HL-60/S4 treated with phorbol 12-myristate 13-acetate at 8.2 ng/mL for 4 days and 3 days (cell line): ENCODE measurements around the gene DEPDC7.

Source experiments
- in situ Hi-C: fragments of 300-500 bp; cut with MboI; formaldehyde crosslinking; loops from 2 replicates; pipeline ENCODE4 v1.15.0; 2022; ENCODE audit warnings: low sequenced_read_pairs

The DEPDC7 gene

DNA sequence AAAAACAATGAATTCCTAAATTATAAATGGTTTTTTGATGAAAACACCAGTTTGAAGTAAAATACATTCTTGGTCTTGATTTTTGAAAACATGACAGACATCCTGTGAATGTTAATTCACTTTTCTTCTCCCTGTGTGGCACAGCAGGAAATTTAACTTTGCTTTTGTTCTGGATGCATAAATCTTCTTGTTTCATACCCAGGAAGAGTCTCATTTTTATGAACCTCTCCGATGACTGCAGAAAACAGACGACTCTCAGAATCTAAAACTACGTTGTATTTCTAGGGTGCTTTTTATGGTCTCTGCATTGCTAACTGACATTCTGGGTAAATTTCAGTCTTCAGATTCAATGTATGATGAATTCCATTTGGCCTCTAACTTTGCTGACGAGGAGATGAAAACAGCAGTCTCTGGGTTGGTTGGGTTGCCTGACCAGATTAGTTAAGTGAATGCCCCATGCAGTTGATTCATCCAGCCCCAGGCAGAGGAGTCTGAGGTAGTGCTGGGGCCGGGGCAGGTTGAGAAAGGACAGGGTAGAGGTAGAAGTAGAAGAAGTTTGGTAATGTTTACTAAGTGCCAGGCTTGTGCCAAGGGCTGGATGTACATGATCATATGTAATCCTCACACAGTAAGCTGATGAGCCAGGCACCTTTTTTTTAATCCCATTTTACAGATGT is 43.8 kb downstream of the DEPDC7 start:
- in situ Hi-C loops = loop anchor here (10.0 kb wide), 1 partner anchor 95 kb away; no protein-coding TSS in a partner anchor

DNA sequence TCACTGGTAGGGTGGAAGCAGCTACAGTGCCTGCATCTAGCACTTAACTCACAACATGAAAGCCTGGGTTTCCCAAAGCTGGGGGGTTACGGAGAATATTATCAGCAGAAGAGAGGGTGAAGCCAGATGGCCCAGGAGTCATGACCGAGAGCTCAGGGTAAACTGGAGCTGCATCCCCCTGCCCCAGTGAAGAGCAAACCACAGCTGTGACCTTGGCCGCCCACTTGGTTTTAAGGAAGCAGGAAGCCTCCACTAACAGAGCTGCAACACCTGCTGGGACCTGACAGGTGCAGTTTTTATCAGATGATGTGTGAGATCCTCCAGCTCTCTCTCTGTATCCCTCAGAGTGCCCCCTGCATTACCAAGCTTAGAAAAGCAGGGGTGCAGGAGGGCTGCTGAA is 44.6 kb downstream of the DEPDC7 start:
- in situ Hi-C loops = loop anchor here (10.0 kb wide), 1 partner anchor 95 kb away; no protein-coding TSS in a partner anchor

DNA sequence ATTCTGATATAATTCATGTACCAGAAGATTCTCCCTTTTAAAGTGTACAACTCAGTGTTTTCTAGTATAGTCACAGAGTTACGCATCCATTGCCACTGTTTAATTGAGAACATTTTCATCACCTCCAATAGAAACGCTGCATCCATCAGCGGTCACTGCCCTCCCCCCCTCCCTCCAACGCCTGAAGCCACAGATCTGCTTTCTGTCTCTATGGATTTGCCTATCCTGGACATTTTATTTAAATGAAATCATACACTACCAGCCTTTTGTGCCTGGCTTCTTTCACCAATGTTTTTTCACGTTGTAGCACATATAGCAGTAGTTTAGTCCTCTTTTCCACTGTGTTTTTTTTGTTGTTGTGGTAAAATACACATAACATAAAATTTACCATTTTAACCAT is 46.5 kb downstream of the DEPDC7 start:
- in situ Hi-C loops = loop anchor here (10.0 kb wide), 1 partner anchor 97 kb away; no protein-coding TSS in a partner anchor

DNA sequence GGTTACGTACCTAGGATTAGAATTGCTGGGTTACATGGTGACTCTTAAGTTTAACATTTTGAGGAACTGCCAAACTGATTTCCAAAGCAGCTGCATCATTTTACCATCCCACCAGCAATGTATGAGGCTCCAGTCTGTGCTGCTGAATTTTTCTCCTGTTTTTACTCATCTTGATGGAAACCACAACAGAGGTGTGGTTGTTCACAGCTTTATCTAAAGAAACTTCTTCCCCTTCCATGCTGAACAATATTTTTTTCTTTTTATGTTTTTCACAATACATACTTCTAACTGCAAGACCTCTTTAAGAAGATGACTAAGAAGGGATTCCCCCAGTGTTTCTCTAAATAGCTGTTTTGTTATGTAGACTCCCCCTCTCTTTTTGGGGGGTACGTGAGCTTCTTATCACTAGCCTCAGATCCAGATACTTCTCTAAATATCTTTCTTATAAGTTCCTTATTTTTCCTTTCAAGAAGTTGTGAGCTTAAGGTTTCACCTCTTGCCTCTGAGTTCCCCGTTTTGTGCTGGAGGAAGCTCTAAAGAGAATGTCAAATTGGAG is 47.7 kb downstream of the DEPDC7 start:
- in situ Hi-C loops = loop anchor here (10.0 kb wide), 1 partner anchor 99 kb away; no protein-coding TSS in a partner anchor

DNA sequence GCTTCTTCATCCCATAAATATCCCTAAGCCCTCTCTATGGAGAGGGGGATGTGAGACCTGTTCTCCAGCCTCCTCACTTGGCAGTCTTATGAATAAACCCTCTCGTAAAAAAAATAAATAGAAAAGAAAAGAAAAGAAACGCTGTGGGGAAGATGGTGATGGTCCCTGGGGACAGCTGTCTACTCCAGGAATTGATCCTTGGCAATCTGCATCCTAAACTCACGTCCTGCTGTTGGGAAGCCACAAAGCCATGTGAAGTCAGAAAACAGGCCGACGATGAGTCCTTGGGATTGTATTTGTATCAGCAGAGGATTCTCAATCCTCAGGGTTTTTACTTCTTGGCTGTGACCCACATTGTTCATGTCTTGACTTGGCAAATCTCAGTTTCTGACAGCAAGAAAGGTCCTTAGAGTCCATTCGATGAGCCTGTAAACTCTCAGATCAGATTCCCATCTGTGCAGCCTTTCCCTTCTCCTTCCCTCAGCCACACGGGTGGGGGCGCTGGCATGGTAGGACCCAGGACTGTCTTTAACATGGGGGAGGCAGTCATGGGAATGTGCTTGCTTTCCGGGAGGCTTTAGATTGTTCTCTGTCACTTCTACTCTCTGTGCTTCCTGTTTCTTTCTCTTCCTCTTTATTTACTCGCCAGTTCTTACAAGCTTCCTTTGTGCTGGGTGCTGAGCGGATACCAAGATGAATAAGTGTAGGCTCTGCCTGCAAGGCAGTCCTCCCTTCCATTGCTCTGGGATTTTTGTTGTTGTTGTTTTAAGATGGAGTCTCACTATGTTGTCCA is 48.6 kb downstream of the DEPDC7 start:
- in situ Hi-C loops = loop anchor here (10.0 kb wide), 1 partner anchor 99 kb away; no protein-coding TSS in a partner anchor

DNA sequence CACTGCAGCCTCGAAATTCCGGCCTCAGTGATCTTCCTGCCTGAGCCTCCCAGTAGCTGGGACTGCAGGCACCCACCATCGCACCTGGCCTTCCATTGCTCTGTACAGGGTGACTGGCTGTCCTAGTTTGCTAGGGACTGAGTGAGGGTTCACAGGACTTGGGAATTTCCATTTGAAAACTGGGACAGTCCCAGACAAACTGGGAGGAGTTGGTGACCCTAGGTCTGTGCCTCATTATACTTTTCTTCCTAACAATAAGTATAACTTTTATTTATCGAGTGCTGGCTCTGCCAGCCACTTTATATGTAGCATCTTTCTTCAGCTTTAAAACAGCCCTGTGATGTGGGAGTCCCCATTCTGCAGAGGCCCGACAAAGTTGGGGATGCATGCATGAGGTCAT is 49.2 kb downstream of the DEPDC7 start:
- in situ Hi-C loops = loop anchor here (10.0 kb wide), 1 partner anchor 100 kb away; no protein-coding TSS in a partner anchor

DNA sequence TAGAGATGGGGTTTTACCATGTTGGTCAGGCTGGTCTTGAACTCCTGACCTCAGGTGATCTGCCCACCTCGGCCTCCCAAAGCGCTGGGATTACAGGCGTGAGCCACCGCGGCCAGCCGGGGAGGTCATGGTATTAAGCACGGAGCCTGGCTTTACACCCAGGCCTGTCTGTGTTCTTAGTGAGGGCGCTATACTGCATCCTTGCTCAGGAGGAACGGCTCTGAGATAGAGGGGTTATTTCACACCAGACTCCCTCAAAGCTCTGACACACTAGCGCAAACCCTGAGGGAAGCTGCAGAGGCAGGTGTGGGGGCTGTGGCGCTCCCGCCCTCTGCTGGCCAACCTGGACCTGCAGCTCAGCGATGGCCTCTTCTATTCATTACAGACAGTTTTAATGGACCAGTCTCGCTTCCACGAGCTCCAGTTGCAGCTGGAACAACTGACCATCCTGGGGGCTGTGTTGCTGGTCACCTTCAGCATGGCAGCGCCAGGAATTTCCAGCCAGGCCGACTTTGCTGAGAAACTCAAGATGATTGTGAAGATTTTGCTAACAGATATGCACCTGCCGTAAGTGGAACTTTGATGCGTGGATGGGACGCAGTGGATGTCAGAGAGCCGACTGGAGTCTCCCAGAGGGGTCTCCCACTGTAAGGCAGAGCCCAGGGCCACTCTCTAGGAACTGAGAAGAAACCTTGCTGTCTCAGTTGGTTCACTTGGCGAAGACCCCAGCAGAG is 49.9 kb downstream of the DEPDC7 start:
- in situ Hi-C loops = loop anchor here (10.0 kb wide), 1 partner anchor 101 kb away; no protein-coding TSS in a partner anchor

DNA sequence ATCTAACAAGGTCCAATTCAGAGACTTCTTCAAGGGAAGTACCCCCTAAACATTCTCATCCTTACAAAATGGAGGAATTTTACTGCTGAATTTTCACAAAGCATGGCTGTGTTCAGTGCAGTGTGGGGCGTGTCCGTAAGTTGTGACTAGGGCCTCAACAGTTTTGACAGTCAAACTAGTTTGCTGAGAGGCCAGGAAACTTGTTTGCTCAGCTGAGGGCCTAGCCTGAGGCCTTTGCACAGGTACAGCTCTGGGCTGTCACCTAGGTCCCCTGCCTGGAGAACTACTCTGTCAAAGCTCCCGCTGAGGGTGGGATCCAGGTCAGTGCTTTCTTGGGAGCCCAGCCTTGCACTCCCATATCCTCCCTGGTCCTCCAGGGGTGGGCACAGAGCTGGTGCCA is 51.6 kb downstream of the DEPDC7 start:
- in situ Hi-C loops = loop anchor here (10.0 kb wide), 1 partner anchor 102 kb away; no protein-coding TSS in a partner anchor

DNA sequence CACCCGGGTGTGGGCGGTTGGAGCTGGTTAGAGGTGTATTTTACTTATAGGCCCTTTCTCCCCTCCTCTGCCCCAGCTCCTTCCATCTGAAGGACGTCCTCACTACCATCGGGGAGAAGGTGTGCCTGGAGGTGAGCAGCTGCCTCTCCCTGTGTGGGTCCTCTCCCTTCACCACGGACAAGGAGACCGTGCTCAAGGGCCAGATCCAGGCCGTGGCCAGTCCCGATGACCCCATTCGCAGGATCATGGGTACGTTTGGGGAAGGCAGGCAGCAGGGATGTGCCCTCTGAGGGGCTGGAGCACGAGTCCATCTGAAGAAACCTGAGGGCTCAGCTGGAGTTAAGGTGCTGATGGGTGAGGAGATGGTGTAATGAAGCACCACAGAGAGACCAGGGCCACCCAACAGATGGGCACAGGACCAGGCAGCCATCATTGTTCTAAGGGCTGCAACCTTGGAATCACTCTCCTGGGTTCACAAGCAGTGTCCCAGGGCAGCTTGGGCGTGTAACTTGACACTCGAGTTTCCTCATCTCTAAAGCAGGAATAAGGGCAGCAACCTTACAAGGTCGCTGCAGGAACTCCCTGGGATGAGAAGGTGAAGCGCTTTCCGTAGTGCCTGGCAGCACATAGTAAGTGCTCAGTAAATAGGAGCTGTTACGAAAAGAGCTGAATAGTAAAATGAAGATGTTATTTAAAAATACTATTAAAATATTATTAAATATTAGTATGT is 53.1 kb downstream of the DEPDC7 start:
- in situ Hi-C loops = loop anchor here (10.0 kb wide), 1 partner anchor 104 kb away; no protein-coding TSS in a partner anchor

DNA sequence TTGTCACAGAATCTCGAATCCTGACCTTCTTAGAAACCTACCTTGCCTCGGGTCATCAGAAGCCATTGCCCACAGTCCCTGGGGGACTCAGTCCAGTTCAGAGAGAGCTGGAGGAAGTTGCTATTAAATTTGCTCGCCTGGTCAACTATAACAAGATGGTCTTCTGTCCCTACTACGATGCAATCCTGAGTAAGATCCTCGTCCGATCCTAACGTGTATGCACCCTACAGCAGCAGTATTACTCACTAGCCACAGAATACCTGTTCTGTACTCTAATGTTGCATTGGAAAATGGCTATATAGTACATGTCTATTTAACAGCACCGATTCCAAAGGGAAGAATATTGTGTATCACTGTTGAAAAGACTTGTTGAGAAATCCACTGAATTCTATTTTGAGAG is 56.8 kb downstream of the DEPDC7 start:
- in situ Hi-C loops = no loop called here
